ENCODE measurements around the gene SH3RF3. TPM values are rescaled to one million over a fixed set of nuclear protein-coding genes. Genes with fewer than 3 reads are reported as not detected.

Gene SH3RF3
- total and polyA plus RNA-seq, 9 of the 15 experiments (the other 6 are each of a cell fraction or from before 2014, with no cell fraction given) = 0.02 TPM; not detected in 8

DNA sequence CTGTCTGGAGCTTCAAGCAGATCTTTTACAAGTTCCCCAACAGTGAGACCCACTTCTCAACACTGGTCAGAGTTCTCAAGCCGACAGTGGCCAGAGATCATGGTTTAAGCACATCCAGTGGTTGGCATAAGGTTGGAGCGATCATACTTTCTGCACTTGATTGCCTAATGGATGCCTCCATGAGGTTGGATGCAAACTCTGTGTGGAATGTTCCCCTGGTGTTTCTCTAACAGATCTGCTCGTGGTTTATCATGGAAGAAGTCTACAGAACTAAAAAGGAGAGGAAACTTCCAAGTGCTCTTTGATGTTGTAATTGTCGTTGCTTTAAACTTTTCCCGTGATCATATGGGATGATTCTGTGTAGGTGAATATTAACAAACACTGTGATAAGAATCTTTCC is 60.7 kb downstream of the SH3RF3 start:
- ChIA-PET POLR2A (interaction anchor here (0.6 kb wide), 1 partner anchor 16 kb away, joined by 3 read pairs; no protein-coding TSS in a partner anchor), CTCF (ENCODE audit: low intra/inter-chr PET ratio) (no interaction called here)
- no TSS peak for BruUV-seq (replicated peaks)
- Histone ChIP-seq H3K9me1 (ENCODE audit: control insufficient read depth, insufficient read depth, low read length) (no peaks in the 10 kb centered on the region), H3K79me2 (ENCODE audit: control insufficient read depth, insufficient read depth, low read length) (no peaks in the 10 kb centered on the region), H3K4me1 (replicated peaks in 1 of 2; ENCODE audit: control insufficient read depth in 2 of 2, insufficient read depth in 2 of 2, low read length in 2 of 2) (no peaks in the 10 kb centered on the region), H4K20me1 (replicated peaks; ENCODE audit: control insufficient read depth, insufficient read depth, low read length) (0 out of 2 replicates have a peak, but pooled peaks cover 7% of the 10 kb centered on the region), H3K27ac (ENCODE audit: extremely low read depth, low read depth, low read length) (no peak overlapping the region), H3K4me3 (no peak overlapping the region), H3K27me3 (ENCODE audit: control insufficient read depth in 2 of 2, insufficient read depth in 2 of 2, low read length in 2 of 2) (peaks cover 18 to 62% of the 10 kb centered on the region in 2 experiments; a peak in 4 of 5 replicates), H3K4me2 (ENCODE audit: insufficient read depth, low read length) (no peak overlapping the region), H3K9me3 (replicated peaks; ENCODE audit: control insufficient read depth, insufficient read depth, low read depth, low read length) (no peaks in the 10 kb centered on the region), H3K9ac (ENCODE audit: insufficient read depth in 1 of 2, low read depth in 2 of 2, low read length in 2 of 2) (no peak overlapping the region), H3K36me3 (ENCODE audit: control insufficient read depth, insufficient read depth, low read length) (no peaks in the 10 kb centered on the region), H2AFZ (ENCODE audit: low read depth, low read length) (no peak overlapping the region)
- in situ Hi-C loops (cut with MboI) (no loop called here), intact Hi-C loops (cut with micrococcal nuclease) (no loop called here)
- no peak for DNase-seq (ENCODE audit: extremely low read depth in 1 of 4, low spot score in 3 of 4)
- no peak for ATAC-seq
- WGBS (ENCODE audit: insufficient coverage, low coverage, missing lambda C conversion rate) = 0% methylated on average over 5 of the region's 5 CpGs
- no peak for FAIRE-seq
- TF ChIP-seq ZNF121 (CRISPR knock-in tag; conservative IDR thresholded peaks at IDR 0.05) (no peak), KLF16 (IDR thresholded peaks at IDR 0.05) (no peak), DDX20 (tag; IDR thresholded peaks at IDR 0.05; ENCODE audit: low read depth) (no peak), RBBP5 (IDR thresholded peaks at IDR 0.05; ENCODE audit: borderline replicate concordance, insufficient read depth, low read length, poor library complexity, severe bottlenecking) (no peak), GATAD2A (IDR thresholded peaks at IDR 0.05) (no peak), CEBPB (tag; IDR thresholded peaks at IDR 0.05) (no peak), ZNF644 (tag; IDR thresholded peaks at IDR 0.05; ENCODE audit: low read depth) (no peak), HDAC2 (IDR thresholded peaks at IDR 0.05) (no peak), FOXK2 (conservative IDR thresholded peaks at IDR 0.05 in 1 of 2, IDR thresholded peaks at IDR 0.05 in 1 of 2; ENCODE audit: low read depth in 2 of 2) (no peak), ZNF586 (CRISPR knock-in tag; conservative IDR thresholded peaks at IDR 0.05) (no peak)
- TF ChIP-seq, protein P1, sequence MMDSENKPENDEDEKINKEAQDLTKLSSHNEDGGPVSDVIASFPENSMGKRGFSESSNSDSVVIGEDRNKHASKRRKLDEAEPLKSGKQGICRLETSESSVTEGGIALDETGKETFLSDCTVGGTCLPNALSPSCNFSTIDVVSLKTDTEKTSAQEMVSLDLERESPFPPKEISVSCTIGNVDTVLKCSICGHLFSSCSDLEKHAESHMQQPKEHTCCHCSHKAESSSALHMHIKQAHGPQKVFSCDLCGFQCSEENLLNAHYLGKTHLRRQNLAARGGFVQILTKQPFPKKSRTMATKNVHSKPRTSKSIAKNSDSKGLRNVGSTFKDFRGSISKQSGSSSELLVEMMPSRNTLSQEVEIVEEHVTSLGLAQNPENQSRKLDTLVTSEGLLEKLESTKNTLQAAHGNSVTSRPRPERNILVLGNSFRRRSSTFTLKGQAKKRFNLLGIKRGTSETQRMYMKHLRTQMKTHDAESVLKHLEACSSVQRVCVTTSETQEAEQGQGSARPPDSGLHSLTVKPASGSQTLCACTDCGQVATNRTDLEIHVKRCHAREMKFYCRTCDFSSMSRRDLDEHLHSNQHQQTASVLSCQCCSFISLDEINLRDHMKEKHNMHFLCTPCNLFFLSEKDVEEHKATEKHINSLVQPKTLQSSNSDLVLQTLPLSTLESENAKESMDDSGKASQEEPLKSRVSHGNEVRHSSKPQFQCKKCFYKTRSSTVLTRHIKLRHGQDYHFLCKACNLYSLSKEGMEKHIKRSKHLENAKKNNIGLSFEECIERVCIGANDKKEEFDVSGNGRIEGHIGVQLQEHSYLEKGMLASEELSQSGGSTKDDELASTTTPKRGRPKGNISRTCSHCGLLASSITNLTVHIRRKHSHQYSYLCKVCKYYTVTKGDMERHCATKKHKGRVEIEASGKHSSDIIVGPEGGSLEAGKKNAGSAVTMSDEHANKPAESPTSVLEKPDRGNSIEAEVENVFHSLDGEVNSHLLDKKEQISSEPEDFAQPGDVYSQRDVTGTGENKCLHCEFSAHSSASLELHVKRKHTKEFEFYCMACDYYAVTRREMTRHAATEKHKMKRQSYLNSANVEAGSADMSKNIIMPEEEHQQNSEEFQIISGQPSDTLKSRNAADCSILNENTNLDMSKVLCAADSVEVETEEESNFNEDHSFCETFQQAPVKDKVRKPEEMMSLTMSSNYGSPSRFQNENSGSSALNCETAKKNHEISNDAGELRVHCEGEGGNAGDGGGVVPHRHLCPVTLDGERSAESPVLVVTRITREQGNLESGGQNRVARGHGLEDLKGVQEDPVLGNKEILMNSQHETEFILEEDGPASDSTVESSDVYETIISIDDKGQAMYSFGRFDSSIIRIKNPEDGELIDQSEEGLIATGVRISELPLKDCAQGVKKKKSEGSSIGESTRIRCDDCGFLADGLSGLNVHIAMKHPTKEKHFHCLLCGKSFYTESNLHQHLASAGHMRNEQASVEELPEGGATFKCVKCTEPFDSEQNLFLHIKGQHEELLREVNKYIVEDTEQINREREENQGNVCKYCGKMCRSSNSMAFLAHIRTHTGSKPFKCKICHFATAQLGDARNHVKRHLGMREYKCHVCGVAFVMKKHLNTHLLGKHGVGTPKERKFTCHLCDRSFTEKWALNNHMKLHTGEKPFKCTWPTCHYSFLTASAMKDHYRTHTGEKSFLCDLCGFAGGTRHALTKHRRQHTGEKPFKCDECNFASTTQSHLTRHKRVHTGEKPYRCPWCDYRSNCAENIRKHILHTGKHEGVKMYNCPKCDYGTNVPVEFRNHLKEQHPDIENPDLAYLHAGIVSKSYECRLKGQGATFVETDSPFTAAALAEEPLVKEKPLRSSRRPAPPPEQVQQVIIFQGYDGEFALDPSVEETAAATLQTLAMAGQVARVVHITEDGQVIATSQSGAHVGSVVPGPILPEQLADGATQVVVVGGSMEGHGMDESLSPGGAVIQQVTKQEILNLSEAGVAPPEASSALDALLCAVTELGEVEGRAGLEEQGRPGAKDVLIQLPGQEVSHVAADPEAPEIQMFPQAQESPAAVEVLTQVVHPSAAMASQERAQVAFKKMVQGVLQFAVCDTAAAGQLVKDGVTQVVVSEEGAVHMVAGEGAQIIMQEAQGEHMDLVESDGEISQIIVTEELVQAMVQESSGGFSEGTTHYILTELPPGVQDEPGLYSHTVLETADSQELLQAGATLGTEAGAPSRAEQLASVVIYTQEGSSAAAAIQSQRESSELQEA (IDR thresholded peaks at IDR 0.05; ENCODE audit: low read depth) = no peak
- TF ChIP-seq, protein P2, sequence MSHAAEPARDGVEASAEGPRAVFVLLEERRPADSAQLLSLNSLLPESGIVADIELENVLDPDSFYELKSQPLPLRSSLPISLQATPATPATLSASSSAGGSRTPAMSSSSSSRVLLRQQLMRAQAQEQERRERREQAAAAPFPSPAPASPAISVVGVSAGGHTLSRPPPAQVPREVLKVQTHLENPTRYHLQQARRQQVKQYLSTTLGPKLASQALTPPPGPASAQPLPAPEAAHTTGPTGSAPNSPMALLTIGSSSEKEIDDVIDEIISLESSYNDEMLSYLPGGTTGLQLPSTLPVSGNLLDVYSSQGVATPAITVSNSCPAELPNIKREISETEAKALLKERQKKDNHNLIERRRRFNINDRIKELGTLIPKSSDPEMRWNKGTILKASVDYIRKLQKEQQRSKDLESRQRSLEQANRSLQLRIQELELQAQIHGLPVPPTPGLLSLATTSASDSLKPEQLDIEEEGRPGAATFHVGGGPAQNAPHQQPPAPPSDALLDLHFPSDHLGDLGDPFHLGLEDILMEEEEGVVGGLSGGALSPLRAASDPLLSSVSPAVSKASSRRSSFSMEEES (CRISPR knock-in tag; IDR thresholded peaks at IDR 0.05) = no peak
- TF ChIP-seq, protein P3, sequence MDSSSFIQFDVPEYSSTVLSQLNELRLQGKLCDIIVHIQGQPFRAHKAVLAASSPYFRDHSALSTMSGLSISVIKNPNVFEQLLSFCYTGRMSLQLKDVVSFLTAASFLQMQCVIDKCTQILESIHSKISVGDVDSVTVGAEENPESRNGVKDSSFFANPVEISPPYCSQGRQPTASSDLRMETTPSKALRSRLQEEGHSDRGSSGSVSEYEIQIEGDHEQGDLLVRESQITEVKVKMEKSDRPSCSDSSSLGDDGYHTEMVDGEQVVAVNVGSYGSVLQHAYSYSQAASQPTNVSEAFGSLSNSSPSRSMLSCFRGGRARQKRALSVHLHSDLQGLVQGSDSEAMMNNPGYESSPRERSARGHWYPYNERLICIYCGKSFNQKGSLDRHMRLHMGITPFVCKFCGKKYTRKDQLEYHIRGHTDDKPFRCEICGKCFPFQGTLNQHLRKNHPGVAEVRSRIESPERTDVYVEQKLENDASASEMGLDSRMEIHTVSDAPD (CRISPR knock-in tag; IDR thresholded peaks at IDR 0.05) = no peak
